ENCODE results near the gene EIF4G1. TPM values are rescaled to one million over a fixed set of nuclear protein-coding genes. Genes with fewer than 3 reads are reported as not detected.

Gene EIF4G1
- total and polyA plus RNA-seq, 2 of the 8 experiments (the other 6 are each of a cell fraction or from before 2014, with no cell fraction given), result 318 to 473 TPM

DNA sequence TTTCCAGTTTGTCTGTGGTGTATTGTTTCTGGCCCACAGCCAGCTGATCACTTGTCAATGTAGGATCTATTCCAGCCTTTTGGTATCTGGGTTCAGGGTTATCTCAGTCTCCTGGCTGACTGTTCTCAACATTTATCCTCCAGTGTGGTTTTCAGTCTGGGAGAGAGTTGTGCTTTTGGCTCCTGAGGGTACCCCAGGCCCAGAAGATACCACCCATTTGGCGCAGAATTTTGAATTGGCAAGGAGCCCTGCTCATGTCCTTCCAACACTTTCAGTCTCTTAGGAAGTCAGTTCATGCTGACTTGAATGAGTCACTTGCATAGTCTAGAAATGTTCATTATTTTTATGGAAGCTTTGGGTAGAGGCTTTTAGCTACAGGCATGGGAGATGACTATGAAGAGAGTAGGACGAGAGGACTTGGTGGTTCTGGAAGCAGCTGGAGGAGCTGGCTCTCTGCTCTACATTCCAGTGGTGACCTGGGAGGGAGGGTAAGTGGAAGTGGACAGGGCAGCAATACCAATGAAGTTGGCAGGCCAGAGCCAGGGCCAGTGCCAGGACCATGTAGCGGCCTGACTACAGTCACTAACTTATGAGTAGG is 54.3 kb downstream of the EIF4G1 start (continued):
- TF ChIP-seq, protein P1, sequence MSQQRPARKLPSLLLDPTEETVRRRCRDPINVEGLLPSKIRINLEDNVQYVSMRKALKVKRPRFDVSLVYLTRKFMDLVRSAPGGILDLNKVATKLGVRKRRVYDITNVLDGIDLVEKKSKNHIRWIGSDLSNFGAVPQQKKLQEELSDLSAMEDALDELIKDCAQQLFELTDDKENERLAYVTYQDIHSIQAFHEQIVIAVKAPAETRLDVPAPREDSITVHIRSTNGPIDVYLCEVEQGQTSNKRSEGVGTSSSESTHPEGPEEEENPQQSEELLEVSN (IDR thresholded peaks at IDR 0.05), result no peak
- no peak for TF ChIP-seq POU5F1 (IDR thresholded peaks at IDR 0.05; ENCODE audit: low read depth, low read length)

Measured in H1 (cell line).